ENCODE results near the gene MAN1C1. TPM values are rescaled to one million over a fixed set of nuclear protein-coding genes. Genes with fewer than 3 reads are reported as not detected.

MAN1C1 gene
- total RNA-seq, 1 experiment from 2014 or later = 1.2 TPM

DNA sequence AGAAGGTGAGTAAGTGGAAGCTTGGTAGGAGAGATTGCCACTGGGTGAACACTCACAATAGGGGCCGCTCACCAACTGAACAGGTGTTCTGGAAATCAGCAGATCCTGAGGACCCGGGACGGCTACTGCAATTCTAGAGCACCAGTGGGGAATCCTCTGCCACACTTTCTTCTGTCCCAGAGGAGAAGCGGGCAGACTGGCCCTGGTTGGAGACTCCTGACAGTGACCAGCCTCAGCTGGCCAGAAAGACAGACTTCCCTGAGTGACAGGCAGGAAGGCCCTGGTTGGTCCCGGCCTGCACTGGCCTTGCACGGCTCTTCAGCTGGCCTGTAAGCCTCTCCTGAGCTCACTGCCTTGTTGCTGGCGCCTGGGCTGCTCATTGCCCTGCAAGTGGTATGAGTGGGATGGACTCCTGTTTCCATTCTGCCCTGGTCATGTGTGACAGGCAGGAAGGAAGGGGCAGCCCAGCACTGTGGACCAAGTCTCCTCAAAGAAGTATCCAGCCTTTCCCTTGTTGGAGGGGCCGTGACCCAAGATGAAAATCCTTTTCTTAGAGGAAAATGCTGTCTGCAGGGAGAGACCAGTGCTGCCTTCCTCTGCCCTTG is 34.5 kb downstream of the MAN1C1 start:
- H3K4me1 ChIP-seq (ENCODE audit: control insufficient read depth in 1 of 2, insufficient read depth in 2 of 2, low read length in 2 of 2) = no peaks in the 10 kb centered on the region
- no peak for ATAC-seq
- H3K79me2 ChIP-seq (ENCODE audit: insufficient read depth, low read length) = no peaks in the 10 kb centered on the region
- H4K20me1 ChIP-seq (ENCODE audit: insufficient read depth) = no peaks in the 10 kb centered on the region
- ChIA-PET POLR2A (no interaction called here), CTCF (no interaction called here), RAD21 (ENCODE audit: low non-redundant PET in 1 of 2, low total read pairs in 2 of 2, uncharacterized antibody in 2 of 2, unreplicated experiment in 2 of 2) (no interaction called here)
- H3K36me3 ChIP-seq (ENCODE audit: control insufficient read depth in 1 of 2, insufficient read depth in 2 of 2, low read length in 2 of 2) = no peaks in the 10 kb centered on the region
- no peak overlapping the region for H3K4me2 ChIP-seq (ENCODE audit: low read length)
- no peak overlapping the region for H3K9ac ChIP-seq (ENCODE audit: low read length)
- no peak overlapping the region for H2AFZ ChIP-seq (ENCODE audit: low read depth, low read length, poor library complexity, severe bottlenecking)
- H3K9me2 ChIP-seq (ENCODE audit: insufficient read depth) = no peaks in the 10 kb centered on the region
- intact Hi-C loops (cut with micrococcal nuclease) = no loop called here
- H3K4me3 ChIP-seq (replicated peaks in 1 of 2; ENCODE audit: low read depth in 1 of 2, low read length in 2 of 2) = no peak overlapping the region
- no peak for TF ChIP-seq EZH2 (IDR thresholded peaks at IDR 0.05)
- H3K9me3 ChIP-seq (ENCODE audit: control insufficient read depth in 1 of 2, insufficient read depth in 1 of 2, low read depth in 1 of 2, low read length in 2 of 2) = no peaks in the 10 kb centered on the region
- H3K27ac ChIP-seq (ENCODE audit: low read depth, low read length) = no peak overlapping the region
- DNase-seq (ENCODE audit: low read depth, low spot score) = no peak
- peaks cover 7% of the 10 kb centered on the region; the same call in 1 of the 2 replicates for H3K27me3 ChIP-seq (ENCODE audit: insufficient read depth, low read length)
- BruUV-seq (replicated peaks) = no TSS peak

DNA sequence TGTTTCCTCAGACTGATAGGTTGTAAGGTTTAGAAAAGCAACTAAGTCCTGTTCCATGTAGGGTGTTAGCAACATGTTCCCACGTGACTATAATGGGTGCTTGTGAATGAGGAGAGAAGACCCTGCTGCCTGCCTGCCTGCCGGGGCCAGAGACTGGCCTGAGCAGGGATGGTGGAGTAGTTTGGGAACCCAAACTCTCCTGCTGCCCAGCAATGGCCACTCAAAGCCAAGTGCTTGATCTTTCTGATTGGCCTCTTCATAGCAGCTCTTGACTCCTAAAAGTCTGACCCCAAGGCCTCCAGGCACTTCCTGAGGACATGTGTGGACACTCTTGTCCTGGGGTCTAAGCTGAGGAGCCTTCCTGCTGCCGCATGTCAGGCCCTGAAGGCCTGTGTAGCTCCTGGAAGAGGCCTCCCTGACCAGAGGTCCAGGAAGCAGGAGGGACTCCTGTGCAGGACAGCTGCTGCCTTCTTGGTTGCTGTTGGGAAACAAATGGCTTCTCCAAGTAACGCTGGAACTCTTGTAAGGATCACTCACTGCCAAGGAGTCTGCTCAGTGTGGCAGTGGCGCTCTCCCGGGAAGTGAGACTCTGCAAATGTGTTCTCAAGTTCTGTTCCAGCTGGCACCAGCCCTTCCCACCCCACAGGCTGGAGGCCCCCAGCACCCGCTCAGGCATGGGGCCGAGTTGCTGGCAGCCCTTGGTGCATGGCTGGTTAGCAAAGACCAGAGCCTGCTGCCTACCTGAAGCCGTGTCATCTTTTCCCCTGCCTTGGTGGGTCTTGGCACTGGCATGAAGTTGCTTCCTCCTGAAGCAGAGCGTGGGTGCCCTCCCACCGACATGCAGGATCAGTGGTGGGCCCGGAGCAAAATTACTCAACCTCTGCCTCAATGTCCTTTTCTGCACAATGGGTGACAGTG is 35.5 kb downstream of the MAN1C1 start:
- Histone ChIP-seq H4K20me1 (ENCODE audit: insufficient read depth) (no peaks in the 10 kb centered on the region), H3K79me2 (ENCODE audit: insufficient read depth, low read length) (no peaks in the 10 kb centered on the region), H3K27ac (ENCODE audit: low read depth, low read length) (no peak overlapping the region), H3K36me3 (ENCODE audit: control insufficient read depth in 1 of 2, insufficient read depth in 2 of 2, low read length in 2 of 2) (no peaks in the 10 kb centered on the region), H3K4me3 (replicated peaks in 1 of 2; ENCODE audit: low read depth in 1 of 2, low read length in 2 of 2) (no peak overlapping the region), H3K4me1 (ENCODE audit: control insufficient read depth in 1 of 2, insufficient read depth in 2 of 2, low read length in 2 of 2) (no peaks in the 10 kb centered on the region), H3K4me2 (ENCODE audit: low read length) (no peak overlapping the region), H3K9ac (ENCODE audit: low read length) (no peak overlapping the region), H2AFZ (ENCODE audit: low read depth, low read length, poor library complexity, severe bottlenecking) (no peak overlapping the region), H3K27me3 (ENCODE audit: insufficient read depth, low read length) (peaks cover 7% of the 10 kb centered on the region; the same call in 1 of the 2 replicates), H3K9me2 (ENCODE audit: insufficient read depth) (no peaks in the 10 kb centered on the region), H3K9me3 (ENCODE audit: control insufficient read depth in 1 of 2, insufficient read depth in 1 of 2, low read depth in 1 of 2, low read length in 2 of 2) (no peaks in the 10 kb centered on the region)
- intact Hi-C loops (cut with micrococcal nuclease) = no loop called here
- BruUV-seq (replicated peaks) = no TSS peak
- POLR2A ChIA-PET = no interaction called here
- ATAC-seq (no peak), DNase-seq (ENCODE audit: low read depth, low spot score) (no peak)
- TF ChIP-seq ATF3 (IDR thresholded peaks at IDR 0.05) (no peak), EZH2 (IDR thresholded peaks at IDR 0.05) (no peak), EZH2phosphoT487 (IDR thresholded peaks at IDR 0.05; ENCODE audit: borderline replicate concordance) (no peak), ZNF274 (IDR thresholded peaks at IDR 0.05; ENCODE audit: low read depth, low read length) (no peak)
- CTCF ChIA-PET = no interaction called here
- RAD21 ChIA-PET (ENCODE audit: low non-redundant PET in 1 of 2, low total read pairs in 2 of 2, uncharacterized antibody in 2 of 2, unreplicated experiment in 2 of 2) = no interaction called here

Data from HCT116 (cell line).